Femur (tissue), 1 donor: ENCODE measurements around the gene POTEC.
"Not testable (repeated sequence)": the region's sequence is repeated elsewhere in the genome, so short reads cannot be mapped to it uniquely, and the experiment has no call there.

Experiments used
- DNase-seq: peaks from one replicate; pipeline ENCODE4 v3.0.0-alpha.2; 2017

The POTEC gene

DNA sequence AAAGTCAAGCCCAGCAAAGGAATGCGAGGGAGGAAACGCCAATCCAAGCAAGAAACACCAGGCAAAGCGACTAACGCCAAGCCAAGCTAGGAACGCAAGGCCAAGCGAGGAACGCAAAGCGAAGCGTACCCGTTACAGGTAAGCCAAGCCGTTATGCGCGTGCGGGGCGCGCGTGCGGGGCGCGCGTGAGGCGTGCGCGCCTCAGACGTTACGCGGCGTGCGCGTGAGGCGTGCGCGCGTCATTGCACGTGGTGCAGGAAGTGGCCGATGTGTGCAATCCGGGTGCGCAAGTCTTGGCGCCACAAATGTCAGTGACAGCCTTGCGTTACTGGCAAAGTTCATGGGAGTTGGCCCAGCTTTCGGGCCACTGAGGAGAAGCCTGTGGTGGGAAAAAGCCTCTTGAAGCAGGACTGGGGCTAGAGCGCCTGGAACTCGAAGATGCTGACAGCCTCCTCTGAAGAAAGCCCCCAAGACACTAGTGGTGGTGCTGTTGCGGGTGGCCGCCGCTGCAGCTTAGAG is at the start of gene POTEC:
Gene POTEC (minus strand): TSS at position 155 of the 519 bp plus-strand sequence. CDS start 454 bp downstream, outside the sequence.
- DNase-seq: not testable (repeated sequence)

DNA sequence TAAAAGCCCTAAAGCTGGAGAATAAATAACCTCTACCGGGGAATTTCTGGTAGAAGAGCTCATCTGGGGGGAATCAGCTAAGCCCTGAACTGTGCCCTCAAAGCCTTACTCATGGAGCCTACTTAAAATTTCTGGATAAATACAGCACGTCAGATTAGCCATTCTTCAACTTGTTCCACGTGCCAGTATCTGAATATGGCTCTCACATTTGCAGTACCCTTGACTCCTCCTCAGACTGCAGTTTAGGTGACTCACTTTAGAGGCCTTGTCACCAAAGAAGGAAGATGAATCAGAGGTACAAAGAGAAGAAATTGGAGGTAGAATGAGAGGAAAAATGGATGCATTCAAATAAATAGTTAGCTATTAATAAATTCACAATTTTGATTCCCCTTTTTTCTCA is 34.6 kb upstream of the POTEC start:
- no peak for DNase-seq

DNA sequence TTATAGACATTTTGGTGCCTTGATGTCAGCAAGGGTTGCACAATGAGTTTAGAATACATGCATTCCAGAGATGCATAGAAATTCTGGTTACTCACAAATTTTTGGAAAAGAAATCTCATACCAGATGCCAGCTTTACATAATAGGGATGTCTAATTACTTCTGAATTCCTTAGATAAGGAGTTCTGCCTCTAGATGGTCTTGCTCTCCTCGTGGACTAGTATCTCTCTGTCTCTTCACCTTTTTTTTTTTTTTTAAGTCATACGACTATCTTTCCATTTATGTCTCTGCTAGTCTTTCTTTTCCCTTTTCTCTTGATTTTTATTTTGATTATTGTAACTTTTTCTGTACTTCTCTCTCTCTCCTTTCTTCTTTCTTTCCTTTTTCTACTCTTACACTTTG is 16.1 kb upstream of the POTEC start:
- not testable (repeated sequence) for DNase-seq

DNA sequence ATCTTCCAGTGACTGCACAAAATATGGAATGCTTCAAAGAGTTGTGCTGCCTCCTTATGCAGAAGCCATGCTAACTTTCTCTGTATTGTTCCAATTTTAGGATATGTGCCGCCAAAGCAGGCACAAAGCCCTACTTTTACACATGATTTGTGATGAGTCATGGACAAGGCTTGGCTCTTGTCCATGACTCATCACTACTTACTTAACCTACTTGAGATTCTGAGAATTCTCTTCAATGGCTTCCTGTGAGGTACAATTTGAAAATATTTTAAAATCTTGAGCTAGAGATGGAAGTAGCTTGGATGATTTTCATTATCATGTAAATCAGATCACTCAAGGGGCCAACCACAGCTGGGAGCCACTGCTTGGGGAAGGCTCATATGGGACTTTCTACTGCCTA is 11.7 kb downstream of the POTEC start:
- not testable (repeated sequence) for DNase-seq

DNA sequence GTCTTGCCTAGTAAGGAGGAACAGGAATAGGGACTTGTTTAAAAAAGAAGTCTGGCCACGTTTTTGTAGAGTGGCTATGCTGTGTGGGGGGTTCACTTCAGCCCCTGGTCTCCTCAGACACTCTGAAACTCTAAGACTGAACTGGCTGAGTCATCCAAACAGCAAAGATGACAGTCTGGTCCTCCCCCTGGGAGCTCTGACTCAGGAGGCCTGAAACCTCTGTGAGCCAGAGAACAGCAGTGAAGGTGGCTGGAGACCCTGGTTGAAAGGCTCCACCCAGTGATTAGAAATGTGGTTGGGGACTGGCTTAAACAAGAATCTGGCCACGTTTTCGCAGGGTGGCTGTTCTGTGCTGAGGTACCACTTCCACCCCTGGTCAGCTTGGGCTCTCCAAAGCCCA is 32.7 kb downstream of the POTEC start:
- not testable (repeated sequence) for DNase-seq

DNA sequence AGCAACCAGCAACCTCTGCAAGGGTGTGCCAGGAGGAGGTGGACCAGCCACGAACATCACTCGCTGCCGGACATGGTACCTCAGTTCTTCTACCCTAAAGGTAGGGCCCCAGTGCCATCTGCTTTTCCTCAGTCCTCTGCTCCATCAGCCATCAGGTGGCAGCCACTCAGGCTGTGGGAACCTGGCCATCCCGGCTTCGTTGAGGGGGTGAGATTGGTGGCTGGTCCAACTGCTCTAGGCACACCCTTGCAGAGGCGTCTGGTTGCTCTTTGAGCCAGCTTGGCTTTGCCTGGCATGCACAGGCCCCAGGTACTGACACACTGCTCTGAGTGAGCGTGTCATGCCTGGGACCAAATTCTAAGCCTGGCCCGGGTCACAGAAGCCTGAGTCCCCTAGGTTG is 39.7 kb downstream of the POTEC start:
- not testable (repeated sequence) for DNase-seq

DNA sequence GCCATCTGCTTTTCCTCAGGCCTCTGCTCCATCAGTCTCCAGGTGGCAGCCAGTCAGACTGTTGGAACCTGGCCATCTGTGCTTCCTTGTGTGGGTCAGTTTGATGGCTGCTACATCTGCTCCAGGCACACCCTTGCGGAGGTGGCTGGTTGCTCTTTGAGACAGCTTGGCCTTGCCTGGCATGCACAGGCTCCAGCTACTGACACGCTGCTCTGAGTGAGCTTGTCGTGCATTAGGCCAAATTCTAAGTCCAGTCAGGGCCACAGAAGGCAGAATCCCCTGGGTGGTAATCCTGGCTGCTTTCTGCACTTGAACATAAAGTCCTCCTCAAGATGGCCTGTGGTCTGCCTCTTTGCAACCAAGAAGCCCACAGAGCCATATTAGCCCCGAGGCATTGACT is 41.5 kb downstream of the POTEC start:
- not testable (repeated sequence) for DNase-seq

DNA sequence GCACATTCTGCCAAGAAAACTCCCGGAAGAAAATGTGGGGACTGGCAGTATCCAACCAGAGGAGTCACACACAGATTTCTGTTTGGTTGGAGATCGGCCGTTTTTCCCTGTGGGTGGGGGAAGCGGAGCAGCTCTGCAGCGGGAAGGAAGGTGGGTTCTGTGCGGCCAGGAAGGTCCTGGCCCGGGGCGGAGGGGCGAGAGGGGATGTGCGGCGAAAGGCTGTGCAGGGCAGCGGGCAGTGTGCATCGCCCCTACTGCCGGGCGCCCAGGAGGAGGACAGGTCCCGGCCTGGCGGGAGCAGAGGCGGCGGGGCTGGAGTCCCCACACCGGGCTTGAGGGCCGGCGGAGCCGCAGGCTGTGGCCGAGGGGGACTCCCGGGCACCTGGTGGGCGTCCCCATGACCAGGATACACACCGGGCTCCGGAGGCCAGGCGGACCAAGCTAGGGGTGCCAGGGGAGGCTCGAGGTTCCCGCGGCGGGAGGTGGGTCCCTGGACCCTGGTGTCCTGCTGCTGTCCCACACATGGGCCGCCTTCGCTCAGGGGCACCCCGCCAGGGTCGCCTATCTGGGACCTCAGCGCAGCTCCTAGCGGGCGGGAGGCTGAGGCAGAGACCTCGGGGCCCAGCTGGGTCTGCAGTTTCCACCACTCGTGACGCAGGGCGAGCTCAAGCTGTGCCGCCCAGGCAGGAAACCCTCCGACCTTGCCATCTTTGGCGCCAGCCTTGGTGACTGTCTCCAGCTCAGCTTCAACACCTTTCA is 54.0 kb downstream of the POTEC start:
- not testable (repeated sequence) for DNase-seq

DNA sequence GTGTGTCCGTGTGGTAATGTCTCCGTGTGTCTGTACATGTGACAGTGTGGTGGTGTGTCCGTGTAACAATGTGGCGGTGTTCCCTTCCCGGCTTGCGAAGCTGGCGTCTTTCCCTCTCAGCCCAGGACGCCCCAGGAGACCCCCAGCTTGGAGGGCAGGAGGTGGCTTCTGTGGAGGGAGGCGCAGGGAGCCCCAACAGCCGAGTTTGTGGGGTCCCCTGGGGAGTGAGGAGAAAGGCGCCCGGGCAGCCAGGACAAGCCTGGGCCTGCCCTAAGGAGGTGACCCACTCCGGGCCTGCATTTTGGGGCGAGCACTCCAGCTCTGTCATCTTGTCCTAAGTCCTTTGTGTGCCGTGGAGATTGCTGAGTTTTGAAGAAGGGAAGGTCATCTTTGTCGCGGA is 54.6 kb downstream of the POTEC start:
- not testable (repeated sequence) for DNase-seq

DNA sequence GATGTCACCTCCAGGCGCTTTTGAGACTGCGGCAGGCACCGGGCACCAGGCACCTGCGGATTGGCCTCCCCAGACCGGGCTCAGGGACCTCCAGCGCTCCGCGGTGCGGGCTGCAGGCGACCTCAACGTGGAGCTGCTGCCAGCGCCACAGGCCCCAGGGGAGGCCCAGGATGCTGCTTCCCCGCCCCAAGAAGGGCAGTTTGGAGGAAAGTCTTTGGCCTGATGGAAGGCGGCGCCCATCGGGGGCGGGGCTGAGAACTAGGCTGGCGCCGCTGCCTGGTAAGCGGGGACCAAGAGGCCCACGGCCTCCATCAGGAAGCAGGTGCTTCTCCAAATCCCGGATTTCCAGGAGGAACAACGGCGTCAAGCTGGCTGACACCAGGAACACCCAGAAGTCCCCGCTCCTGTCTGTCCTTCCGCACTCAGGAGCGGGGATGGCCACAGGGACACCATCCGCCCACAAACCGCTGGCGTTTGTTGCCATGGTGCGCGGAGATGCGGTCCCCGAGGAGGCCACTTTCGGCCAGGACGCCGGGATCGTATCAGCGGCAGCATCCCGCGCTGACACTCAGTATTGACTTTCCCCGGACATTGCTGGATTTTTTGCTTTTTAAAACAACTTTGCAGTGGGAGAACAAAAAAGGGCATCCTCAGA is 56.3 kb downstream of the POTEC start:
- DNase-seq: not testable (repeated sequence)

DNA sequence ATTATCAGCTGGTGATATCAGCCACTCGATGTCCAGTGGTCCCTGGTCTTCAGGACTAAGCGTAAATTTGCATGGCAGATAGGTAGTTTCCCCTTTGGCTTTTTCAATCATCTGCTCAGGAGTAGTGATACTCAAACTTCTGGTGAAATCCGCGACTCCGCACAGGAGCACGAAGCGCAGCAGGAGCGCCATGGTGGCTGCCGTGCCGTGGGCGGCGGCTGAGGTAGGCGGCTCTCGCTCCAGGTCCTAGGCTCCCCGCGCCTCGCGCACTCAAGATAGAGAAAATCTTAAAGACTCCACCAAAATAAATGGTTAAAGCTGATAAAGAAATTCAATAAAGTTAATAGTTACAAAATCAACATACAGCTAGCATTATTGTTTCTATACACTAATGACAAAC is 64.3 kb downstream of the POTEC start:
- not testable (repeated sequence) for DNase-seq

DNA sequence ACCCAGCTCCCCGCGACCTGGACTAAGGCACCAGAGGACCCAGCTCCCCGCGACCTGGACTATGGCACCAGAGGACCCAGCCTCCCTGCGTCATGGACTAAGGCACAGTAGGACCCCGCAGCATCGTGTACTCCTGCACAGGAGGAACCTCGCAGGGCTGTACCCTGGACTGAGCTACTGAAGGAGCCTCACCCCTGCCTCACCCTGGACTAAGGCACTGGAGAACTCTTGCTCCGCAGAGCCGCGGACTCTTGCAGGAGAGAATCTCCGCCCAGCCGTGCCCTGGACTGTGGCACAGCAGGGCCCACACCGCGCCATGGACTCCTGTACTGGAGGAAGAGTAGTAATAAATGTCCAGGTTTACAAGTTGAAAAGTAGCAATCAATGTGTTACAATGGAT is 67.9 kb downstream of the POTEC start:
- DNase-seq: not testable (repeated sequence)

DNA sequence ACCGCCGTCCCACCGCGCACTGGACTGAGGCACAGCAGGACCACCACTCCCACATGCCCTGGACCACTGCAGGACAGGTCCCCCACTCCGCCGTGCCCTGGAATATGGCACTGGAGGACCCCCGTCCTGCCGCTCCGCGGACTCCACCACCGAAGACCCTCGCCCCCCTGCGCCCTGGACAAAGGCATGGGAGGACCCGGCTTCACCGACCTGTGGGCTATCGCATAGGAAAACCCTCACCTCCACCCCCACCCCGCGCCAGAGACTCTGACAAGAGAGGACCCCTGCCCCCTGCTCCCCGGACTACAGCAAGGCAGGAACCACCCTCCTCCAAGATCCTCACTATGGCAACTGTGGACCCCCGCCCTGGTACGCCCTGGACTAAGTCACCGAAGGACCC is 68.6 kb downstream of the POTEC start:
- DNase-seq: not testable (repeated sequence)

DNA sequence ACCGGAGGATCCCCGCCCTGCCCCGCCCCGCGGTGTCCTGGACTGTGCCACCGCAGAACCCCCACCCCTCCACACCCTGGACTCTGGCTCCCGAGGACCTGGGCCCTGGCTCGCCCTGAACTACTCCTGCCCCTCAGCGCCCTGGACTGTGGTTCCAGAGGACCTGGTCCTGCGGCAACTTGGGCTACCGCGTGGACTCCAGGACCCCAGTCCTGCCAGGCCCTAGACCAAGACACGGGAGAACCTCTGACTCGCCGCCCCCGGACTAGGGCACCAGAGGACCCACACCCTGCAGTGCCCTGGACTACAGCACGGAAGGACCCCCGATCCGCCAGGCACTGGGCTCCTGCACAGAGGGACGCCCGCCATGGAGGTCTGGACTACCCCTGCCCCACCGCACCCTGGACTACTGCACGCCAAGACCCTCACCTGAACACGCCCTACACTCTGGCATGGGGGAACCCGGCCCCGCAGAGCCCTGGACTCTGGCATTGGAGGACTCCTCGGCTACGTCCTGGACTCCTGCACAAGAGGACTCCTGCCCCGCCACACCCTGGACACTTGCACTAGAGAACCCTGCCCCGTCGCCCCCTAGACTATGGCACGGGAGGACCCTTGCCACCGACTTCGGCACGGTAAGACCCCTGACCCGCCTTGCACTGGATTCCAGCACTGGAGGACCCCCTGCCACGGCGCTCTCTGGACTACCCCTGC is 69.2 kb downstream of the POTEC start:
- not testable (repeated sequence) for DNase-seq

DNA sequence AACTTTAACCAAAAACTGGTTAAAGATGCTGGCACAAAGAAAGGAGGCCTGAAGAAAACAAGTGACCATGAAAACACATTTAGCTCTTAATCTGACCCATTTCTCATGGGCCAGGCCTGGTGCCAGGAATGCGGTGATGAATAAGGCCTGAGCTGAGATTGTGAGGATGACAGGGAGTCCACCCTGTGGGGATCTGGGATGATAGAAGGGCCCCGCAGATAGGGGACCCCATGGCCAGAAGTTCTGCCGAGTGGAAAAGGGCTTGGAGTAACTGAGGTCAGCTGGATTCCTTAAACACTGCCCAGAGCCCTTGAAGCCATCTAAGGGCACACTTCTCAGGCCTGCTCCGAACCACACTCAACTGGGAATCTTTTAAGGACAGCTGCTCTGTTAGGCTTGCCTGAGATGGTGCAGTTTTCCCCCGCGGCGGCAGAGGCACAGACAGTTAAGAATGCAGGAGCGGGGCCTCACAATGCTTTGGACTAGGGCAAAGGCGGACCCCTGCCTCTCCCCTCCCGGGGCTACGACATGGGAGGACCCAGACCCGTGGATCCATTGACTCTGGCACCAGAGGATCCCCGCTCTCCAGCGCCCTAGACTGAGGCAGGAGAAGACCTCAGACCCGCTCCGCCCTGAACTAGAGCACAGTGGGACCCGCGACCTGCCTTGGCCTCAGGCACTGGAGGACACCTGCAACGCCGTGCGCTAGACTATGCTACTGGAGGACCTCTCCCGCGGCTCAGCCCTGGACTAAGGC is 70.0 kb downstream of the POTEC start:
- DNase-seq: not testable (repeated sequence)

DNA sequence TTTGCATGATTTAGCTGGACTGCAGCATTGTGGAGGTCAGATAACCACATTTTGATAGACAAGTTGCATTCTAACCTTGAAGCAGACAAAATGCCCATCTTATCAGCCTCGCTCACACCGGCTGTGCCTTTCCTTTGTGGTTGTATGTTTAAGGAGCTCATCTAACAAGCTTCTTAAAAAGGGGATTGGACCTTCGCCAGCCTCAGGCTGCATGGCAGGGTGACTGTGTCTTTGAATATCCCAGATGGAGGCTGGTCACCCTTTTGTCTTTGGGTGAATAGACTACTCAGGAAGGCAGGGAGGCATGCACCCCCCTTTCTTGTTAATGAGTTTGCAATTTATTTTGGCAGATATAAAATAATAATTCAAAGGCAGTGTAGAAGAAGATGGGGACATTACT is 72.1 kb downstream of the POTEC start:
- DNase-seq: not testable (repeated sequence)

DNA sequence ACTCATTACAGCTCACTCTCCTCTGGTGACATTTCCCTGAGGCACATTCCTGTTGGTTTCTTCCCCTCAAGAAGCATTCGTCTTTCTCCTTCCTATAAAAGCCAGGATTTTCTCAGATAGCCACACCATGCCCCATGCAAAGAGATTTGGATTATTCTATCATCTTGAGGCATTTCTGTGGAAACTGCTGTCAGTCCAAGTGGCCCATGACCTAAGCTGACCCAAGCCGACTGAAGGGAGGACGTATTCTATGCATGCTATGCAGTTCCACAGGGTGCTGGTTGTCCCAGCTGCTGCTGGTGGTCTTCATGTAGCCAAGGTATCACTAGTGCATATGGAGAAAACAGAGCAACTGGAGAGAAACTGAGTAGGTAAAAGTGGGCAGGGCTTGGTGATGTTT is 73.0 kb downstream of the POTEC start:
- DNase-seq: not testable (repeated sequence)

DNA sequence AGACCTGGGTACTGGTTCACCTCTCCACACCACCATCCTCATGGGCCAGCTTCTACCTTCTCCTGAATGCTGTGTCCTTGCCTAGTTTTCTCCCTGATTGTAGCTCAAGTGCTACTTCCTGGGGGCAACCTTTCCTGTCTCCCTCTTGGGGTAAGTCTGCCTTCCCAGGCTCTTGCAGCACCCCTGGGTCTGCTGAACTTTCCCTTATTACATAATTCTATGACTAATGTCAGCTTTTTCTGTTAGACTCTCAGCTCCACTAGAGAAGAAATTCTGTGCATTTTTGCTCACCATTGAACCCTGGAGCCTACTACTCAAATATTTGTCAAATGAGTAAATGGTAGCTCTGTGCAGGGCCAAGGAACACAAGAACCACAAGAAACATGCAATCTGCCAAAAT is 73.4 kb downstream of the POTEC start:
- not testable (repeated sequence) for DNase-seq

DNA sequence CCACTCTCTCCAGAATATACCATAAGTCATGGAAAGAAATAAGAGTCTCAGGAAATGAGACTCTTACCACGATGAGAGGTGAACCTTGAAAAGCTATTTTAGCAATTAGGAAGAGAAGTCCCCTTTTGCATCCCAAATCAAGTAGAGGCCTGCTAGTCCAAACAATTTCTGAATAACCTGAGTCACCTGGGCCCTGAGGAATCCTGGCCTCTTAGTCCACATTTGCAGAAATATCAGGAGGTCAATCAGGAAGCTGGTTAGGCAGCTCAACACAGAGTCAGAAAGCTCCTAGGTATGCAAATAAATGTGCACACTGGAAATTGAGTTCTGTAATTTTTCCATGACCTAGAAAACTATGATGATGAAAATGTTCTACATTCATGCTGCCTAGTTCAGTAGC is 77.4 kb downstream of the POTEC start:
- not testable (repeated sequence) for DNase-seq
